A673 (cell line): ENCODE results near the gene NKPD1. TPM values are rescaled to one million over a fixed set of nuclear protein-coding genes. Genes with fewer than 3 reads are reported as not detected.

ENCODE experiments used
- BruUV-seq: library from RNA; stranded (reverse); fragments of 400-500 nt; replicated peaks from 2 replicates; lab custom pipeline; 2021; lab: Mats Ljungman, UMichigan
- CTCF ChIA-PET: fragments of 300-600 bp; sonication (Branson Sonifier 250); formaldehyde crosslinking; loops from one replicate; lab custom pipeline; 2022; ENCODE audit warnings: antibody characterized with exemption; lab: Charles Lee
- POLR2A ChIA-PET: fragments of 300-600 bp; sonication (Branson Sonifier 250); formaldehyde crosslinking; loops from one replicate; lab custom pipeline; 2022; ENCODE audit warnings: antibody characterized with exemption; ENCODE audit not compliant: low non-redundant PET; lab: Charles Lee
- DNase-seq: peaks from one replicate; pipeline ENCODE4 v3.0.0-alpha.2; 2015; ENCODE audit warnings: low spot score
- H3K27ac ChIP-seq: fragments of 200-600 bp; sonication (generic); 2 replicates; pipeline ENCODE4 v1.5.1; 2016; ENCODE audit warnings: mixed run types, low read depth, mild to moderate bottlenecking, mixed read lengths, antibody characterized with exemption, low read length; ENCODE audit not compliant: poor library complexity, severe bottlenecking
- H3K27me3 ChIP-seq: fragments of 200-600 bp; sonication (generic); replicated peaks from 2 replicates; pipeline ENCODE4 v1.6.1; 2017; ENCODE audit warnings: mixed run types, low read depth, mild to moderate bottlenecking, mixed read lengths, antibody characterized with exemption, low read length; ENCODE audit not compliant: insufficient read depth, poor library complexity
- H3K36me3 ChIP-seq: fragments of 200-600 bp; sonication (generic); 2 replicates; pipeline ENCODE4 v1.6.1; 2016; ENCODE audit warnings: mixed run types, mild to moderate bottlenecking, mixed read lengths, antibody characterized with exemption, low read length; ENCODE audit not compliant: insufficient read depth, poor library complexity, severe bottlenecking
- H3K4me1 ChIP-seq: fragments of 200-600 bp; sonication (generic); 2 replicates; pipeline ENCODE4 v1.6.1; 2017; ENCODE audit warnings: mixed run types, mild to moderate bottlenecking, mixed read lengths, antibody characterized with exemption, low read length; ENCODE audit not compliant: insufficient read depth, poor library complexity, severe bottlenecking
- H3K4me3 ChIP-seq: fragments of 200-600 bp; sonication (generic); 2 replicates; pipeline ENCODE4 v1.5.1; 2016; ENCODE audit warnings: low read depth, mixed run types, mild to moderate bottlenecking, mixed read lengths, low read length; ENCODE audit not compliant: poor library complexity, severe bottlenecking
- H3K9me3 ChIP-seq: fragments of 200-600 bp; sonication (generic); 2 replicates; pipeline ENCODE4 v1.6.1; 2016; ENCODE audit warnings: mixed run types, low read depth, mild to moderate bottlenecking, mixed read lengths, antibody characterized with exemption, low read length; ENCODE audit not compliant: poor library complexity, severe bottlenecking
- EZH2 ChIP-seq: fragments of 200-600 bp; sonication (generic); IDR thresholded peaks from 2 replicates; pipeline ENCODE4 v1.6.1; 2017; ENCODE audit warnings: borderline replicate concordance, low read depth, mild to moderate bottlenecking, mixed read lengths, antibody characterized with exemption, low read length; ENCODE audit not compliant: poor library complexity, severe bottlenecking
- intact Hi-C: fragments of 100-400 bp; cut with micrococcal nuclease; formaldehyde crosslinking; loops from one replicate; pipeline ENCODE4 v1.10.0; 2022; ENCODE audit not compliant: unreplicated experiment
- total RNA-seq: library from RNA; stranded (reverse); gene quantifications from 2 replicates; pipeline ENCODE4 v1.2.3, GENCODE V29; 2021
- TF ChIP-seq, protein P1 (sequence below): fragments of 300-800, 200-600 bp; sonication (generic); conservative IDR thresholded peaks from 2 replicates; pipeline ENCODE4 v1.5.1; 2017; ENCODE audit warnings: low read depth, mild to moderate bottlenecking, antibody characterized with exemption, low read length, moderate library complexity, mixed read lengths

Gene NKPD1
- total RNA-seq, 1 experiment from 2014 or later = 0.30 TPM

DNA sequence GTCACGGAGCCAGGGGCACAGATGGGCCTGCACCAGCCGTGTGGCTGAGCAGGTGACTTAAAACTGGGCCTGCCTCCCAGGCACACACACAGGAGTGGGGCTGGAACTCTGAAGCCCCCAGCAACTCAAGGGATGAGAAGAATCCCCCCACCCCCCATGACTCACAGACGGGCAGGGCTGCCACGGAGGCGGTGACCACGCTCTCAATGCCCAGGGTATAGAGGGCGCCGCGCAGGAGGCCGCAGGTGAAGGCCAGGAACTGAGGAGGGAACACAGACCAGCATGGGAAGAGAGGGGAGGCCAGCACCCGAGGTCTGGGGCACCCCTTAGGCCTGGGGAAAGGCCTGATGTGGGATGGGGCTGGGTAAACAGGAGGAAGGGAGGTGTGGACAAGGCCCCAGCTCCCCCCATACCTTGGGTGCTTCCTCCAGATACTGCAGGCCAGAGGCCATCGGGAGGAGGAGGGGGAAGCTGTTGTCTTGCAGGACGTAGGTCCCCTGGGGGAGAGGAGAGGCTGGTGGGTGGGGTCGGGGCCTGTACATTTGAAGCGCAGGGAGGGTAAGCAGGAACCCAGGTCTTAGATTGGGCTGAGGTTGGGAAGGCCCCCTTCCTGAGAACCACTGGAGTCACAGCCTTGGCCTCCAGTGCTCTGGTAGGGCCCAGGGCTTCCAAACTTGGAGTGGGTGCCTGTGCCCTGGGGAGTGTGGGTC, 3.1 kb upstream of the NKPD1 start:
- BruUV-seq = no TSS peak
- no peaks in the 10 kb centered on the region for H3K36me3 ChIP-seq
- no peaks in the 10 kb centered on the region for H3K4me1 ChIP-seq
- no peaks in the 10 kb centered on the region for H3K9me3 ChIP-seq
- H3K27ac ChIP-seq = no peak overlapping the region
- no peak overlapping the region for H3K4me3 ChIP-seq
- TF ChIP-seq EZH2 = no peak
- TF ChIP-seq, protein P1, sequence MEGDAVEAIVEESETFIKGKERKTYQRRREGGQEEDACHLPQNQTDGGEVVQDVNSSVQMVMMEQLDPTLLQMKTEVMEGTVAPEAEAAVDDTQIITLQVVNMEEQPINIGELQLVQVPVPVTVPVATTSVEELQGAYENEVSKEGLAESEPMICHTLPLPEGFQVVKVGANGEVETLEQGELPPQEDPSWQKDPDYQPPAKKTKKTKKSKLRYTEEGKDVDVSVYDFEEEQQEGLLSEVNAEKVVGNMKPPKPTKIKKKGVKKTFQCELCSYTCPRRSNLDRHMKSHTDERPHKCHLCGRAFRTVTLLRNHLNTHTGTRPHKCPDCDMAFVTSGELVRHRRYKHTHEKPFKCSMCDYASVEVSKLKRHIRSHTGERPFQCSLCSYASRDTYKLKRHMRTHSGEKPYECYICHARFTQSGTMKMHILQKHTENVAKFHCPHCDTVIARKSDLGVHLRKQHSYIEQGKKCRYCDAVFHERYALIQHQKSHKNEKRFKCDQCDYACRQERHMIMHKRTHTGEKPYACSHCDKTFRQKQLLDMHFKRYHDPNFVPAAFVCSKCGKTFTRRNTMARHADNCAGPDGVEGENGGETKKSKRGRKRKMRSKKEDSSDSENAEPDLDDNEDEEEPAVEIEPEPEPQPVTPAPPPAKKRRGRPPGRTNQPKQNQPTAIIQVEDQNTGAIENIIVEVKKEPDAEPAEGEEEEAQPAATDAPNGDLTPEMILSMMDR = no peak
- no peak for DNase-seq
- no peaks in the 10 kb centered on the region for H3K27me3 ChIP-seq
- POLR2A ChIA-PET = no interaction called here
- intact Hi-C loops = no loop called here
- CTCF ChIA-PET = no interaction called here

DNA sequence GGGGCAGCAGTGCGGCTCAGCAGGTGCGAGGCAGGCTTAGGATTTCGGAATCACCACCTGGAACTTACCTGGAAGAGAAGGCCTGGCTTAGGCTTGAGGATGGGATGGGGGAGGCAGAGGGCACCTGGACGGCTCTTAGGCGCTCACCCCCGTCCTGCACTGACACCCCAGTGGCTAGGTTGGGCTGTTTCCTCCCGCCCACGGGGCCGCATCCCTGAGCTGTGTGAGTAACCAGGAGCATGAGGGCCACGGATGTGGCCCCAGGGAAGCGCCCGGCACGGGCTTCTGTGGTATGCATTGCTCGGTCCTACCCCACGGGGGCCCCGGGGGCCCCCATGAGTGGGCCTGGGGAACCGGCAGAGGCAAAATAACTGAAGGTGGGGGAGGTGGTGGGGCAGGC, 2.4 kb upstream of the NKPD1 start:
- Histone ChIP-seq H3K27ac (no peak overlapping the region), H3K4me3 (no peak overlapping the region), H3K9me3 (no peaks in the 10 kb centered on the region), H3K36me3 (no peaks in the 10 kb centered on the region), H3K4me1 (no peaks in the 10 kb centered on the region), H3K27me3 (no peaks in the 10 kb centered on the region)
- POLR2A ChIA-PET = interaction anchor here (0.6 kb wide), 1 partner anchor 17 kb away, joined by 3 read pairs; no protein-coding TSS in a partner anchor
- no peak for DNase-seq
- intact Hi-C loops = no loop called here
- BruUV-seq = no TSS peak
- CTCF ChIA-PET = no interaction called here
- TF ChIP-seq EZH2 = no peak
- TF ChIP-seq, protein P1 = no peak

DNA sequence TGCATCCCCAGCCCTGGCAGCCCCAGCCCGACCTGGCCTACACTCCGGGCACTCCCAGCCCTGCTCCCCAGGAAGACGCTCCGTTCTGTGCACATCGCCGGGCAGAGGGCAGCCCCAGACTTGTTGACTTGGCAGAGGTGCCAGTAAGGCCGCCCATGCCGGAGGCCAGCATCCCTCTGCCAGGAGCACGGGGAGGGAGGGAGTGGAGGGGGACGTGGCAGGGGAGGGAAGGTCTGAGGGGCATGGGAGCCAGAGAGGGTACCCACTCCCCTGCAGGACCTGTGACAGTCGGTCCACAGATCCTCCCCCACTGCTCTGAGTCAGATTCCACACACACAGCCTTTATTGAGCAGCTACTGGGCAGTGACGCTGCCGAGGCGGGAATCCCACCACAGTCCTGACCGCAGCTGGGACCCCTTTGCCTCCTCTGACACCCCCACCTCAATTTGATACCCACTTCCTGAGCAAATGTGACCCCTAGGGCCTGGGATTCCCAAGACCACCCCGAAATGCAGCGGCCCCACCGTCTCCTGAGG, 1.9 kb upstream of the NKPD1 start:
- H3K4me3 ChIP-seq = no peak overlapping the region
- BruUV-seq = no TSS peak
- TF ChIP-seq, protein P1 = no peak
- no peak for TF ChIP-seq EZH2
- no peak overlapping the region for H3K27ac ChIP-seq
- no peaks in the 10 kb centered on the region for H3K4me1 ChIP-seq
- POLR2A ChIA-PET = interaction anchor here (0.6 kb wide), 1 partner anchor 16 kb away, joined by 3 read pairs; no protein-coding TSS in a partner anchor
- H3K27me3 ChIP-seq = no peaks in the 10 kb centered on the region
- no peak for DNase-seq
- intact Hi-C loops = no loop called here
- H3K9me3 ChIP-seq = no peaks in the 10 kb centered on the region
- CTCF ChIA-PET = no interaction called here
- H3K36me3 ChIP-seq = no peaks in the 10 kb centered on the region
